ENCODE data around the gene EAPP. TPM values are rescaled to one million over a fixed set of nuclear protein-coding genes. Genes with fewer than 3 reads are reported as not detected.
"Not testable (repeated sequence)": the region's sequence is repeated elsewhere in the genome, so short reads cannot be mapped to it uniquely, and the experiment has no call there.

Gene EAPP
- polyA plus RNA-seq, 6 donors from 2014 or later, result 133 to 193 (median 139) TPM

GRCh38 chr14:34549276-34549966 is 9.9 kb upstream of the EAPP start:
- H3K27me3 Mint-ChIP-seq; H3K36me3 Mint-ChIP-seq; H3K9me3 Mint-ChIP-seq; ATAC-seq (ENCODE audit: low read depth in 2 of 2); DNase-seq: not testable (repeated sequence)
- H3K4me3 Mint-ChIP-seq, result peak overlapping the region in 2 of 8 donors; percentile 25 to 57
- peak overlapping the region in 1 of 6 donors; percentile 85 for H3K27ac Mint-ChIP-seq
- H3K4me1 Mint-ChIP-seq, result peaks cover 4 to 27% (median 11%) of the 10 kb centered on the region in 3 donors

- H3K36me3 Mint-ChIP-seq, result no peaks in the 10 kb centered on the region
- no peak for DNase-seq
- H3K4me3 Mint-ChIP-seq, result peak overlapping the region in 6 of 8 donors; percentile 29 to 82 (median 52)
- H3K27me3 Mint-ChIP-seq, result no peaks in the 10 kb centered on the region
- ATAC-seq (ENCODE audit: low read depth in 2 of 2), result no peak
- peaks cover 0 to 23% (median 5%) of the 10 kb centered on the region in 3 donors for H3K4me1 Mint-ChIP-seq
- H3K9me3 Mint-ChIP-seq, result no peaks in the 10 kb centered on the region
- H3K27ac Mint-ChIP-seq, result peak overlapping the region in 5 of 6 donors; percentile 11 to 85 (median 33)
These were observed 9.0 kb upstream of the EAPP start for GRCh38 chr14:34548472-34548981.

- peaks cover 0 to 23% (median 5%) of the 10 kb centered on the region in 3 donors for H3K4me1 Mint-ChIP-seq
- peak overlapping the region in 1 of 6 donors; percentile 85 for H3K27ac Mint-ChIP-seq
- DNase-seq, H3K27me3 Mint-ChIP-seq, H3K9me3 Mint-ChIP-seq, H3K36me3 Mint-ChIP-seq, H3K4me3 Mint-ChIP-seq: not testable (repeated sequence)
- peak; percentile 34 to 38 for ATAC-seq (ENCODE audit: low read depth in 2 of 2)
These were observed 7.6 kb upstream of the EAPP start for GRCh38 chr14:34547136-34547520.

GRCh38 chr14:34546272-34547135 is 7.0 kb upstream of the EAPP start:
- peaks cover 0 to 20% (median 5%) of the 10 kb centered on the region in 3 donors for H3K4me1 Mint-ChIP-seq
- peak; percentile 74 for ATAC-seq (ENCODE audit: low read depth in 2 of 2)
- DNase-seq, H3K9me3 Mint-ChIP-seq, H3K36me3 Mint-ChIP-seq, H3K27me3 Mint-ChIP-seq, H3K27ac Mint-ChIP-seq, H3K4me3 Mint-ChIP-seq: not testable (repeated sequence)

GRCh38 chr14:34540181-34541059 is 919 bp upstream of the EAPP start:
- Mint-ChIP-seq H3K4me1 (peaks cover 7 to 33% (median 18%) of the 10 kb centered on the region in 3 donors), H3K27ac (peak overlapping the region; percentile 98 to 99 (median 99)), H3K4me3 (peak overlapping the region; percentile 97 to 100 (median 99))
- DNase-seq; ATAC-seq (ENCODE audit: low read depth in 2 of 2); H3K27me3 Mint-ChIP-seq; H3K36me3 Mint-ChIP-seq; H3K9me3 Mint-ChIP-seq: not testable (repeated sequence)

- ATAC-seq (ENCODE audit: low read depth in 2 of 2), result peak in 1 of 2 donors; percentile 7
- Mint-ChIP-seq H3K4me3 (peak overlapping the region; percentile 97 to 100 (median 99)), H3K4me1 (peaks cover 7 to 36% (median 18%) of the 10 kb centered on the region in 3 donors), H3K9me3 (peaks cover 0 to 2% (median 0%) of the 10 kb centered on the region in 7 donors), H3K27ac (peak overlapping the region; percentile 98 to 99 (median 99)), H3K27me3 (no peaks in the 10 kb centered on the region), H3K36me3 (no peaks in the 10 kb centered on the region)
- no peak for DNase-seq
These were observed 562 bp downstream of the EAPP start for GRCh38 chr14:34538871-34539406.

- Mint-ChIP-seq H3K27ac (peak overlapping the region in 5 of 6 donors; percentile 51 to 99 (median 69)), H3K4me3 (peak overlapping the region; percentile 97 to 100 (median 99)), H3K4me1 (peaks cover 7 to 36% (median 23%) of the 10 kb centered on the region in 3 donors)
- not testable (repeated sequence) for H3K36me3 Mint-ChIP-seq; H3K27me3 Mint-ChIP-seq; DNase-seq; H3K9me3 Mint-ChIP-seq; ATAC-seq (ENCODE audit: low read depth in 2 of 2)
These were observed 1.4 kb downstream of the EAPP start for GRCh38 chr14:34538096-34538495.

- H3K27ac Mint-ChIP-seq, result peak overlapping the region in 2 of 6 donors; percentile 51 to 99
- H3K4me3 Mint-ChIP-seq, result peak overlapping the region in 5 of 8 donors; percentile 12 to 100 (median 98)
- H3K9me3 Mint-ChIP-seq, result peaks cover 0 to 2% (median 0%) of the 10 kb centered on the region in 7 donors
- DNase-seq, result no peak
- peaks cover 7 to 36% (median 23%) of the 10 kb centered on the region in 3 donors for H3K4me1 Mint-ChIP-seq
- H3K36me3 Mint-ChIP-seq, result peaks cover 0 to 8% of the 10 kb centered on the region in 2 donors
- no peaks in the 10 kb centered on the region for H3K27me3 Mint-ChIP-seq
- no peak for ATAC-seq (ENCODE audit: low read depth in 2 of 2)
These were observed 1.9 kb downstream of the EAPP start for GRCh38 chr14:34537677-34538009.

GRCh38 chr14:34536951-34537676 is 2.4 kb downstream of the EAPP start:
- Mint-ChIP-seq H3K9me3 (peaks cover 0 to 2% (median 0%) of the 10 kb centered on the region in 7 donors), H3K27ac (peak overlapping the region in 3 of 6 donors; percentile 22 to 38 (median 32)), H3K27me3 (no peaks in the 10 kb centered on the region), H3K4me3 (peak overlapping the region in 3 of 8 donors; percentile 59 to 100 (median 98)), H3K4me1 (peaks cover 7 to 36% (median 23%) of the 10 kb centered on the region in 3 donors), H3K36me3 (peaks cover 0 to 8% of the 10 kb centered on the region in 2 donors)
- no peak for ATAC-seq (ENCODE audit: low read depth in 2 of 2)
- no peak for DNase-seq

- H3K36me3 Mint-ChIP-seq, result peaks cover 18 to 19% of the 10 kb centered on the region in 2 donors
- H3K27me3 Mint-ChIP-seq, result no peaks in the 10 kb centered on the region
These were observed 11.9 kb downstream of the EAPP start for GRCh38 chr14:34527591-34527990.

GRCh38 chr14:34524216-34524615 is 15.3 kb downstream of the EAPP start:
- not testable (repeated sequence) for DNase-seq; H3K9me3 Mint-ChIP-seq; H3K27me3 Mint-ChIP-seq; H3K27ac Mint-ChIP-seq; ATAC-seq (ENCODE audit: low read depth in 2 of 2); H3K4me1 Mint-ChIP-seq; H3K4me3 Mint-ChIP-seq
- H3K36me3 Mint-ChIP-seq, result peaks cover 33 to 35% of the 10 kb centered on the region in 2 donors

More at GRCh38 chr14:34527591-34527990, 11.9 kb downstream of the EAPP start:
- no peak overlapping the region for H3K27ac Mint-ChIP-seq
- DNase-seq, result no peak
- H3K4me1 Mint-ChIP-seq, result peaks cover 0 to 6% (median 0%) of the 10 kb centered on the region in 3 donors
- no peak overlapping the region for H3K4me3 Mint-ChIP-seq
- H3K9me3 Mint-ChIP-seq, result no peaks in the 10 kb centered on the region
- ATAC-seq (ENCODE audit: low read depth in 2 of 2), result no peak

- no peak for DNase-seq
- Mint-ChIP-seq H3K27ac (peak overlapping the region in 1 of 6 donors; percentile 18), H3K9me3 (no peaks in the 10 kb centered on the region), H3K4me1 (peaks cover 0 to 3% (median 0%) of the 10 kb centered on the region in 3 donors), H3K36me3 (peaks cover 43 to 50% of the 10 kb centered on the region in 2 donors), H3K4me3 (no peak overlapping the region), H3K27me3 (no peaks in the 10 kb centered on the region)
- no peak for ATAC-seq (ENCODE audit: low read depth in 2 of 2)
These were observed 17.0 kb downstream of the EAPP start for GRCh38 chr14:34522496-34522895.

Data from naive B cell (primary cell).